K562 (cell line): Measurements from ENCODE around the gene BORCS5.

Experiments
- BACH1 ChIP-seq: fragments of 200-800 bp; sonication (Bioruptor generic); IDR thresholded peaks from 2 replicates; pipeline ENCODE4 v1.6.1; 2016; ENCODE audit warnings: missing genetic modification characterization, missing compliant biosample characterization
- CHAMP1 ChIP-seq: fragments of 450-650 bp; IDR thresholded peaks from 2 replicates; pipeline ENCODE4 v1.6.1; 2016; ENCODE audit warnings: mild to moderate bottlenecking
- DEAF1 ChIP-seq: fragments of 450-650 bp; formaldehyde crosslinking; IDR thresholded peaks from 2 replicates; pipeline ENCODE4 v1.4.0; 2020; ENCODE audit warnings: mild to moderate bottlenecking, moderate library complexity
- HDAC2 ChIP-seq: fragments of 450-650 bp; IDR thresholded peaks from 2 replicates; pipeline ENCODE4 v1.6.1; 2016; ENCODE audit warnings: mild to moderate bottlenecking
- POLR2A ChIP-seq: fragments of 450-650 bp; conservative IDR thresholded peaks from 2 replicates; pipeline ENCODE4 v1.6.1; 2016
- POLR2AphosphoS5 ChIP-seq: IDR thresholded peaks from 2 replicates; pipeline ENCODE4 v1.6.1; 2011; ENCODE audit warnings: mild to moderate bottlenecking, low read depth, low read length, moderate library complexity; ENCODE audit not compliant: control insufficient read depth, insufficient read depth
- RCOR1 ChIP-seq, 2 experiments: IDR thresholded peaks; 2 replicates each; pipeline ENCODE4 v1.6.1; 2012; ENCODE audit warnings: low read depth in 2 of 2, low read length in 2 of 2, borderline replicate concordance in 1 of 2, improper control_type of control experiment in 1 of 2
- SETDB1 ChIP-seq: IDR thresholded peaks from one replicate; pipeline ENCODE4 v1.6.1; 2012; ENCODE audit warnings: low read length, control low read depth, inconsistent platforms
- TCF7L2 ChIP-seq: fragments of 150-350 bp; IDR thresholded peaks from 2 replicates; pipeline ENCODE4 v1.6.1; 2016; ENCODE audit warnings: low read depth, mild to moderate bottlenecking, low read length, moderate library complexity
- TEAD4 ChIP-seq, 2 experiments: sonication (generic) in 1 of 2; formaldehyde crosslinking in 1 of 2; IDR thresholded peaks; 2 replicates each; pipeline versions ENCODE4 v1.6.1 to v1.8.0; 2012 to 2022; ENCODE audit warnings: borderline replicate concordance in 1 of 2, inconsistent platforms in 1 of 2, low read length in 1 of 2, mild to moderate bottlenecking in 1 of 2, missing genetic modification reagents in 1 of 2
- ZNF511 ChIP-seq: sonication (generic); formaldehyde crosslinking; IDR thresholded peaks from 2 replicates; pipeline ENCODE4 v1.8.0; 2022; ENCODE audit warnings: mild to moderate bottlenecking, missing genetic modification reagents

- TF ChIP-seq ZNF511 (CRISPR knock-in tag): no peak
- no peak for TF ChIP-seq TEAD4 (IDR thresholded peaks at IDR 0.05; ENCODE audit: low read length)
- no peak for TF ChIP-seq TEAD4 (CRISPR knock-in tag; IDR thresholded peaks at IDR 0.05; ENCODE audit: borderline replicate concordance)
- no peak for TF ChIP-seq BACH1 (tag)
- no peak for TF ChIP-seq POLR2A
- TF ChIP-seq SETDB1: no peak
- no peak for TF ChIP-seq CHAMP1
- no peak for TF ChIP-seq DEAF1 (CRISPR knock-in tag)
- no peak for TF ChIP-seq TCF7L2
- TF ChIP-seq POLR2AphosphoS5: no peak
- no peak for TF ChIP-seq RCOR1 (IDR thresholded peaks at IDR 0.05; ENCODE audit: borderline replicate concordance in 1 of 2, low read depth in 2 of 2, low read length in 2 of 2)
- TF ChIP-seq HDAC2: no peak
Measured at GRCh38 chr12:12405882-12406281, 49.0 kb downstream of the BORCS5 start.
